ENCODE results near the gene GPR148. TPM values are rescaled to one million over a fixed set of nuclear protein-coding genes. Genes with fewer than 3 reads are reported as not detected.
"Not testable (repeated sequence)": the region's sequence is repeated elsewhere in the genome, so short reads cannot be mapped to it uniquely, and the experiment has no call there.

GPR148 gene, protein sequence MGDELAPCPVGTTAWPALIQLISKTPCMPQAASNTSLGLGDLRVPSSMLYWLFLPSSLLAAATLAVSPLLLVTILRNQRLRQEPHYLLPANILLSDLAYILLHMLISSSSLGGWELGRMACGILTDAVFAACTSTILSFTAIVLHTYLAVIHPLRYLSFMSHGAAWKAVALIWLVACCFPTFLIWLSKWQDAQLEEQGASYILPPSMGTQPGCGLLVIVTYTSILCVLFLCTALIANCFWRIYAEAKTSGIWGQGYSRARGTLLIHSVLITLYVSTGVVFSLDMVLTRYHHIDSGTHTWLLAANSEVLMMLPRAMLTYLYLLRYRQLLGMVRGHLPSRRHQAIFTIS
- total RNA-seq (ENCODE audit: low replicate concordance): 0.48 and 2.2 TPM in 2 replicates
- long read RNA-seq, partial matches to known transcripts: 0 of 4 reads
- long read RNA-seq, other reads (novel, unspliced or antisense): 1 of 4 reads

DNA sequence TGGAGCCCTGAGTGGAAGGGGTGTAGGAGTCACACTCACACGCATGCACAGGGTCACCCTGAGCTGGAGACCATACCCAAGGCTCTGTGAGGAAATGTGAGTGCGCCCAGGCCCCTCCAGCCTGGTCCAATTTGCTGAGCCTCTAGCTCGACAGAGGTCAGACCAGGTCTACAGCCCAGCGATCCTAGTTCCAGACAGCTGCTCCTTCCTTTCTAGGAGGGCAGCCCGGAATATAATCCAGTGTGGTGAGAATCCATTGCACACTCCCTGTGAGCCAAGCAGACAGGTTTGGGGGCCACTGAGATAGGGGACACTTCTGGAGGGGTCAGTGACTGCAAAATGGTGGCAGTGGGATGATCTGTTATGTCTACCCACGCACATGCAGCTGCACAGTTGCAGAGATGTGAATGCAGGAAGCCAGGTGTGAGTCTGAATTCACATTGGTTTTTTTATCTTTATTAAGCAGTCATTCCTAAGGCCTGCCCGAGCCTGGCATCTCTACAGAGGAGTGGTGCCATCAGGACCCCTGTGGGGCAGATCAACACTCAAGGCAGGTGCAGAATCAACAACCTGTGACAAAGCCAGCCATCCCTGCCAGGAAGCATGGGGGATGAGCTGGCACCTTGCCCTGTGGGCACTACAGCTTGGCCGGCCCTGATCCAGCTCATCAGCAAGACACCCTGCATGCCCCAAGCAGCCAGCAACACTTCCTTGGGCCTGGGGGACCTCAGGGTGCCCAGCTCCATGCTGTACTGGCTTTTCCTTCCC, at the start of gene GPR148:
TSS of gene GPR148 (plus strand) at position 522 of the 768 bp plus-strand sequence. CDS start at position 604, 82 bp downstream.
- TF ChIP-seq, protein P1, sequence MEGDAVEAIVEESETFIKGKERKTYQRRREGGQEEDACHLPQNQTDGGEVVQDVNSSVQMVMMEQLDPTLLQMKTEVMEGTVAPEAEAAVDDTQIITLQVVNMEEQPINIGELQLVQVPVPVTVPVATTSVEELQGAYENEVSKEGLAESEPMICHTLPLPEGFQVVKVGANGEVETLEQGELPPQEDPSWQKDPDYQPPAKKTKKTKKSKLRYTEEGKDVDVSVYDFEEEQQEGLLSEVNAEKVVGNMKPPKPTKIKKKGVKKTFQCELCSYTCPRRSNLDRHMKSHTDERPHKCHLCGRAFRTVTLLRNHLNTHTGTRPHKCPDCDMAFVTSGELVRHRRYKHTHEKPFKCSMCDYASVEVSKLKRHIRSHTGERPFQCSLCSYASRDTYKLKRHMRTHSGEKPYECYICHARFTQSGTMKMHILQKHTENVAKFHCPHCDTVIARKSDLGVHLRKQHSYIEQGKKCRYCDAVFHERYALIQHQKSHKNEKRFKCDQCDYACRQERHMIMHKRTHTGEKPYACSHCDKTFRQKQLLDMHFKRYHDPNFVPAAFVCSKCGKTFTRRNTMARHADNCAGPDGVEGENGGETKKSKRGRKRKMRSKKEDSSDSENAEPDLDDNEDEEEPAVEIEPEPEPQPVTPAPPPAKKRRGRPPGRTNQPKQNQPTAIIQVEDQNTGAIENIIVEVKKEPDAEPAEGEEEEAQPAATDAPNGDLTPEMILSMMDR (conservative IDR thresholded peaks at IDR 0.05): no peak
- no peaks in the 10 kb centered on the region for H3K36me3 Mint-ChIP-seq
- no peaks in the 10 kb centered on the region for H3K4me1 Mint-ChIP-seq (ENCODE audit: unreplicated experiment)
- H3K9me3 Mint-ChIP-seq: no peaks in the 10 kb centered on the region
- H3K4me3 Mint-ChIP-seq: peak within 1 kb of the TSS; percentile 85
- H3K27me3 Mint-ChIP-seq: peaks cover 13% of the 10 kb centered on the region
- H3K27ac Mint-ChIP-seq: peak within 1 kb of the TSS; percentile 57
- no peak for DNase-seq (ENCODE audit: extremely low spot score, unreplicated experiment)

DNA sequence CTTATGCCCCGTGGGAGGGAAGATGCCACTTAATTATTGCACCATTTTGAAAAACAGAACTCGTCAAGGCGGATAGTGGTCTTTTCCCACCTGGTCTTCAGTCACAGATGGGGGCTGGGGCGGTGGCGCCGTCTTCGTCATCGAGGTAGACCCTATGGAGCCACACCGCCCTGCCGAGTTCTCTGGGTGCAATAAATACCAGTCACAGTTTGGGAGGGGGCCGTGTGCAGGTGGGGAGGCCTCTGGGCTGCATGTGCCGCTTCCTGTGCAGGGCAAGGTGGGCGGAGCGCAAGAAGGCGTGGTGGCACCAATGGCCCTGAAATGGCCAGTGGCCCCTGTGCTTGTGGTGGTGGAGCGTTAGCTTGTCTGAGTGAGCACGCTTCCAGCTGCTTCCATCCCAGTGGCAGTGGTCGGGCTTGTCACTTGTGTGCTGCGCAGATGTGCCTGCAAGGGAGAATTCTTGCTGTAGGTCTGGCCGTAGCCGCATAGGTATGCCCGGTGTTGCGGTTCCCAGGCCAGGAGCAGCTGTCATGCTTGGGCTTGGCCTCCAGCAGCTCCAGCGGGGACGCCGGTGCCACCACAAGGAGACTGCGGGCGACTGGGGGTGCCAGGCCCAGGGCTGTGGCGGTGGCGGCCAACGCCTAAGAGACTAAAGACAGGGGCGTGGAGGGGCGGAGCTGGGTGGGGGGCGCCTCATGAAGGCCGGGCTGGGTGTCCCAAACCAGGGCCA, 36.7 kb upstream of the GPR148 start:
- H3K4me1 Mint-ChIP-seq (ENCODE audit: unreplicated experiment); H3K4me3 Mint-ChIP-seq; H3K9me3 Mint-ChIP-seq; DNase-seq (ENCODE audit: extremely low spot score, unreplicated experiment); H3K36me3 Mint-ChIP-seq; H3K27ac Mint-ChIP-seq: not testable (repeated sequence)
- H3K27me3 Mint-ChIP-seq: peaks cover 19% of the 10 kb centered on the region

DNA sequence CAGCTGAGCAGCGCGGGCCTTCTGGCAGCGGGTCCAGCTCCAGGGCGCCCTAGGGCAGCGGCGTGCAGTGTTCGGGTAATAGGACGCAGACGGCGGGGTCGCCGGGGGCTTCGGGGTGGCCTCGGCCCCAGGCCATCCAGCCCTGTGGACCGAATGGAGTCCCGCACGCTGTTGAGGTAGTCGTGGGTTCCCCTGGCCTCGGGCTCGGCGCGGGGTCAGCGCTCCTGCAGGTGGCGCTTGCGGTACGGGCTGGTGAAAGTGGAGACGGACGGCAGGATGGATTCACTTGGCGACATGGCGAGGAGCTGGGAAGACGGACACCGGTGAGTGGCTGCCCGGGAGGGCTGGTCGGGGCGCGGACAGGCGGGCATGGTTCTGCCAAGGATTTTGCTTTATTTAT, 35.4 kb upstream of the GPR148 start:
- not testable (repeated sequence) for H3K9me3 Mint-ChIP-seq; H3K36me3 Mint-ChIP-seq; H3K4me1 Mint-ChIP-seq (ENCODE audit: unreplicated experiment); H3K27ac Mint-ChIP-seq; DNase-seq (ENCODE audit: extremely low spot score, unreplicated experiment); H3K4me3 Mint-ChIP-seq
- H3K27me3 Mint-ChIP-seq: peaks cover 16% of the 10 kb centered on the region
- TF ChIP-seq, protein P1 (conservative IDR thresholded peaks at IDR 0.05): peak; percentile 60

DNA sequence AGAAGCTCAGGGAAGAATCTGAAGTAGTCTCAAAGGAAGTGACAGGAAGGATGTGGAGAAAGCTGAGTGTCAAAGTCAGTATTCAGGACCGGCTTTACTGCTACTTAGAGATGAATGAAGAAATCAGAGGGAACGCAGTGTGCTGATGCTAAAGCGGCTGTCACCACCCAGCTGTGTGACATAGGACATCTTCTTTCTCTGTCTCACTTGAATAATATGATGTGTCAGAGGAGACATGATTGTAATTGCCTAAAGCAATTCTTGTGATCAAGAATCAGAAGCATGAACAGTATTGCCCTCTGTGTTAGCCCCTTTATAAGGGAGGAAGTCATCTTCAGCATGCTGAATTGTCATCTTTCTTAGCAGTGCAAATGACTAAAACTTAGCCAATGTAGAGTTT, 25.6 kb upstream of the GPR148 start:
- H3K27me3 Mint-ChIP-seq: peaks cover 11% of the 10 kb centered on the region
- not testable (repeated sequence) for H3K4me1 Mint-ChIP-seq (ENCODE audit: unreplicated experiment); H3K27ac Mint-ChIP-seq; H3K9me3 Mint-ChIP-seq; H3K4me3 Mint-ChIP-seq; H3K36me3 Mint-ChIP-seq; DNase-seq (ENCODE audit: extremely low spot score, unreplicated experiment)

DNA sequence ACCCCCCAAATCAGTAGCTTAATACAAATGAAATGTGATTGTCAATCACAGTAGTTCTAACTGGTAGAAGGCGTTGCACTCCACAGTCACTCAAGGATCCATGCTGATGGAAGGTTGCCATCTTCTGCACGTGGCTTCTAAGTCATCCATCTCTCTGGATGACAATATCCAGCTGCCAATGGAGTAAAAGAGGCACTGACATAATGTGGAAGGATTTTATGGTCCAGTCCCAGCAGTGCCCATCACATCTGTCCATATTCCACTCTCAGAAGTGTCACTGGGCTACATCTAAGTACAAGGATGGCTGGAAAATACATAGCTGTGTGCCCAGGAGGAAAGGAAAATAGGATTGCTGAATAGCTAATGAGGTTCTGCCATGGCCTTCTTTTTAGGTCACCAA, 14.1 kb upstream of the GPR148 start:
- not testable (repeated sequence) for H3K4me3 Mint-ChIP-seq; H3K4me1 Mint-ChIP-seq (ENCODE audit: unreplicated experiment); H3K27ac Mint-ChIP-seq; DNase-seq (ENCODE audit: extremely low spot score, unreplicated experiment); H3K36me3 Mint-ChIP-seq; H3K9me3 Mint-ChIP-seq; H3K27me3 Mint-ChIP-seq

DNA sequence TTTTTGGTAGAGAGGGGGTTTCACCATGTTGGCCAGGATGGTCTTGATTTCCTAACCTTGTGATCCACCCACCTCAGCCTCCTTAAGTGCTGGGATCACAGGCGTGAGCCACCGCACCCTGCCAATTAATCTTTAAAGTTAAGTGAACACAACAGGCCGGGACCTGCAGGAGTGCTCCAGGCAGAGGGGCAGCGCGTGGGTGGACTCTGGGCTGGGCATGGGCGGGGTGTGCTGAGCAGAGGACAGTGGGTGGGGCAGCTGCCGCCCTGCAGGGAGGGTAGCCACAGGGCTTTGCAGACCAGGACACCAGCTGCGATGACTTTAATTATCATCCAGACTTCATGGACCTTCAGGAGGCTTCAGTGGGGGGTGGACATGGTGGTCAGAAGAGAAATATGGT, 8.8 kb upstream of the GPR148 start:
- no peak for DNase-seq (ENCODE audit: extremely low spot score, unreplicated experiment)
- Mint-ChIP-seq H3K27ac (no peak overlapping the region), H3K9me3 (peaks cover 8% of the 10 kb centered on the region), H3K27me3 (peaks cover 4% of the 10 kb centered on the region), H3K4me1 (ENCODE audit: unreplicated experiment) (no peaks in the 10 kb centered on the region), H3K36me3 (no peaks in the 10 kb centered on the region), H3K4me3 (no peak overlapping the region)
- TF ChIP-seq, protein P1 (conservative IDR thresholded peaks at IDR 0.05): no peak
